GM23338 (cell line): Measurements from ENCODE around the gene SPPL2A. TPM values are rescaled to one million over a fixed set of nuclear protein-coding genes. Genes with fewer than 3 reads are reported as not detected.
A peak's percentile ranks its signal among the peaks of the same experiment; 100 is the strongest.

Source experiments
- ATAC-seq: fragments of 200-7000 bp; cut with Tn5 transposase; 3 replicates; pipeline ENCODE4 v1.9.1; 2020
- DNase-seq: peaks from one replicate; pipeline ENCODE4 v3.0.0-alpha.2; 2015; ENCODE audit warnings: low spot score
- H2AFZ ChIP-seq: fragments of 200-600 bp; sonication (generic); 2 replicates; pipeline ENCODE4 v1.8.0; 2016; ENCODE audit warnings: antibody characterized with exemption, mild to moderate bottlenecking, moderate library complexity
- H3F3A ChIP-seq: fragments of 200-600 bp; sonication (generic); replicated peaks from 2 replicates; pipeline ENCODE4 v1.8.0; 2017; ENCODE audit warnings: antibody characterized with exemption, mixed run types, low read depth
- H3K27ac ChIP-seq: fragments of 200-600 bp; sonication (generic); 2 replicates; pipeline ENCODE4 v1.6.1; 2016; ENCODE audit warnings: low read depth
- H3K27me3 ChIP-seq: fragments of 200-600 bp; sonication (generic); 2 replicates; pipeline ENCODE4 v1.8.0; 2016; ENCODE audit warnings: mild to moderate bottlenecking, mixed run types, moderate library complexity; ENCODE audit not compliant: insufficient read depth
- H3K36me3 ChIP-seq: fragments of 200-600 bp; sonication (generic); 2 replicates; pipeline ENCODE4 v1.8.0; 2016; ENCODE audit warnings: mild to moderate bottlenecking; ENCODE audit not compliant: insufficient read depth
- H3K4me1 ChIP-seq: fragments of 200-600 bp; sonication (generic); 2 replicates; pipeline ENCODE4 v1.8.0; 2016; ENCODE audit warnings: mild to moderate bottlenecking, moderate library complexity; ENCODE audit not compliant: insufficient read depth
- H3K4me2 ChIP-seq: fragments of 200-600 bp; sonication (generic); 2 replicates; pipeline ENCODE4 v1.7.1; 2017; ENCODE audit warnings: mixed run types
- H3K4me3 ChIP-seq: fragments of 200-600 bp; sonication (generic); 2 replicates; pipeline ENCODE4 v1.6.1; 2016; ENCODE audit warnings: mixed run types
- H3K79me2 ChIP-seq: fragments of 200-600 bp; sonication (generic); replicated peaks from 2 replicates; pipeline ENCODE4 v1.8.0; 2017; ENCODE audit warnings: mild to moderate bottlenecking; ENCODE audit not compliant: insufficient read depth
- H3K9me2 ChIP-seq: fragments of 200-600 bp; sonication (generic); 2 replicates; pipeline ENCODE4 v1.8.0; 2017; ENCODE audit not compliant: insufficient read depth
- H4K20me1 ChIP-seq: fragments of 200-600 bp; sonication (generic); replicated peaks from 2 replicates; pipeline ENCODE4 v1.8.0; 2017; ENCODE audit warnings: mild to moderate bottlenecking; ENCODE audit not compliant: insufficient read depth
- H3K27ac Mint-ChIP-seq: 2 replicates; pipeline ENCODE4 v1.8.0; 2020; ENCODE audit warnings: inconsistent platforms, mild to moderate bottlenecking, moderate library complexity, mixed read lengths
- H3K27me3 Mint-ChIP-seq: 3 replicates; pipeline ENCODE4 v1.8.0; 2022; ENCODE audit warnings: low read depth, mild to moderate bottlenecking, moderate library complexity, mixed read lengths, inconsistent platforms; ENCODE audit not compliant: insufficient read depth, poor library complexity
- H3K36me3 Mint-ChIP-seq: 3 replicates; pipeline ENCODE4 v1.8.0; 2021; ENCODE audit warnings: low read depth, mild to moderate bottlenecking, inconsistent platforms, moderate library complexity, mixed read lengths
- H3K4me1 Mint-ChIP-seq: 3 replicates; pipeline ENCODE4 v1.8.0; 2020; ENCODE audit warnings: mild to moderate bottlenecking, inconsistent platforms, mixed read lengths
- H3K4me3 Mint-ChIP-seq: 3 replicates; pipeline ENCODE4 v1.8.0; 2021; ENCODE audit warnings: moderate library complexity, mild to moderate bottlenecking, inconsistent platforms, mixed read lengths
- H3K9me3 Mint-ChIP-seq: 3 replicates; pipeline ENCODE4 v1.8.0; 2020; ENCODE audit warnings: moderate library complexity, mild to moderate bottlenecking, inconsistent platforms, mixed read lengths
- CREB1 ChIP-seq: fragments of 250-450 bp; sonication (Bioruptor Pico); IDR thresholded peaks from 2 replicates; pipeline ENCODE4 v1.5.0; 2020; ENCODE audit warnings: low read depth, mild to moderate bottlenecking, moderate library complexity
- EZH2 ChIP-seq: fragments of 200-600 bp; sonication (generic); IDR thresholded peaks from one replicate; pipeline ENCODE4 v1.8.0; 2017; ENCODE audit warnings: antibody characterized with exemption, mild to moderate bottlenecking, low read depth; ENCODE audit not compliant: unreplicated experiment
- EZH2phosphoT487 ChIP-seq: fragments of 200-600 bp; sonication (generic); IDR thresholded peaks from one replicate; pipeline ENCODE4 v1.8.1; 2018; ENCODE audit warnings: antibody characterized with exemption; ENCODE audit not compliant: unreplicated experiment
- JUNB ChIP-seq: IDR thresholded peaks from one replicate; pipeline ENCODE4 v1.6.1; 2016; ENCODE audit warnings: antibody characterized with exemption; ENCODE audit not compliant: unreplicated experiment
- POLR2AphosphoS5 ChIP-seq: IDR thresholded peaks from 2 replicates; pipeline ENCODE4 v1.6.1; 2016; ENCODE audit warnings: antibody characterized with exemption, low read depth
- STAT1 ChIP-seq: IDR thresholded peaks from one replicate; pipeline ENCODE4 v1.6.1; 2016; ENCODE audit warnings: antibody characterized with exemption; ENCODE audit not compliant: unreplicated experiment
- ZNF114 ChIP-seq: fragments of 250-450 bp; sonication (Bioruptor Pico); IDR thresholded peaks from 2 replicates; pipeline ENCODE4 v1.5.0; 2020; ENCODE audit warnings: mild to moderate bottlenecking, moderate library complexity
- ZNF331 ChIP-seq: fragments of 250-450 bp; sonication (Bioruptor Pico); IDR thresholded peaks from 2 replicates; pipeline ENCODE4 v1.5.0; 2020; ENCODE audit warnings: low read depth, mild to moderate bottlenecking, moderate library complexity
- polyA plus RNA-seq: library from polyadenylated mRNA; unstranded; fragments of >200 nt; fragmentation: Nextera tagmentation; extraction: Ambion mirVana; gene quantifications from 2 replicates; pipeline ENCODE4 v1.2.1, GENCODE V29; 2016
- total RNA-seq: library from RNA; depleted of rRNA; stranded (reverse); fragments of >200 nt; shearing (Covaris generic); gene quantifications from 2 replicates; pipeline ENCODE4 v1.2.3, GENCODE V29; 2014
- TF ChIP-seq, protein P1 (sequence below), 2 experiments: fragments of 200-600 bp in 1 of 2; sonication (generic) in 1 of 2; conservative IDR thresholded peaks; 2 replicates each; pipeline versions ENCODE4 v1.5.1 to v1.6.1; 2016 to 2017; ENCODE audit warnings: antibody characterized with exemption in 2 of 2, low read depth in 2 of 2, mild to moderate bottlenecking in 2 of 2, moderate library complexity in 1 of 2
- TF ChIP-seq, protein P2 (sequence below): fragments of 250-450 bp; sonication (Bioruptor Pico); IDR thresholded peaks from 2 replicates; pipeline ENCODE4 v1.5.0; 2020; ENCODE audit warnings: mild to moderate bottlenecking, moderate library complexity
- TF ChIP-seq, protein P3 (sequence below): IDR thresholded peaks from 2 replicates; pipeline ENCODE4 v1.6.1; 2016; ENCODE audit warnings: antibody characterized with exemption

Gene SPPL2A
- total and polyA plus RNA-seq, 2 experiments from 2014 or later, result 10.9 to 24.1 TPM

DNA sequence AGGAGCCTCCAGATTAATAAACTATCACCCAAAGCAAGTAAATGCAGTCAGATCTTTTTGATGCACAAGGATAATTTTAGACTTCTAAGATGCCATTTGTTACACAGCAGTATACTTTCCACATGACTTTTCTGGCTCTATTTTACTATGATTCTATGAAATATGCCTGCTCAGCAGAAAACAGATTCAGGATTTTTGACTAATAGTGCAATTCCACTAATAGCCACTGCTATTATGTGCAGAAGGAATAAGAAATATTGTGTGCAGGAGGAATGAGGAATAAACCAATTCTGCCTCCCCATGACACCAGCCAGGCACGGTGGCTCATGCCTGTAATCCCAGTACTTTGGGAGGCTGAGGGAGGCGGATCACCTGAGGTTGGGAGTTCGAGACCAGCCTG lies 11.5 kb upstream of the SPPL2A start:
- H3K36me3 Mint-ChIP-seq, result no peaks in the 10 kb centered on the region
- Histone ChIP-seq H2AFZ (no peak overlapping the region), H3K4me1 (no peaks in the 10 kb centered on the region; the same call in 1 of the 2 replicates), H3K27ac (no peak overlapping the region), H3K27me3 (no peaks in the 10 kb centered on the region), H4K20me1 (no peaks in the 10 kb centered on the region), H3K36me3 (no peaks in the 10 kb centered on the region), H3K9me2 (no peaks in the 10 kb centered on the region), H3K4me2 (no peak overlapping the region), H3K4me3 (no peak overlapping the region), H3K79me2 (no peaks in the 10 kb centered on the region), H3F3A (no peaks in the 10 kb centered on the region)
- DNase-seq, result no peak
- no peaks in the 10 kb centered on the region for H3K9me3 Mint-ChIP-seq
- TF ChIP-seq, protein P1, sequence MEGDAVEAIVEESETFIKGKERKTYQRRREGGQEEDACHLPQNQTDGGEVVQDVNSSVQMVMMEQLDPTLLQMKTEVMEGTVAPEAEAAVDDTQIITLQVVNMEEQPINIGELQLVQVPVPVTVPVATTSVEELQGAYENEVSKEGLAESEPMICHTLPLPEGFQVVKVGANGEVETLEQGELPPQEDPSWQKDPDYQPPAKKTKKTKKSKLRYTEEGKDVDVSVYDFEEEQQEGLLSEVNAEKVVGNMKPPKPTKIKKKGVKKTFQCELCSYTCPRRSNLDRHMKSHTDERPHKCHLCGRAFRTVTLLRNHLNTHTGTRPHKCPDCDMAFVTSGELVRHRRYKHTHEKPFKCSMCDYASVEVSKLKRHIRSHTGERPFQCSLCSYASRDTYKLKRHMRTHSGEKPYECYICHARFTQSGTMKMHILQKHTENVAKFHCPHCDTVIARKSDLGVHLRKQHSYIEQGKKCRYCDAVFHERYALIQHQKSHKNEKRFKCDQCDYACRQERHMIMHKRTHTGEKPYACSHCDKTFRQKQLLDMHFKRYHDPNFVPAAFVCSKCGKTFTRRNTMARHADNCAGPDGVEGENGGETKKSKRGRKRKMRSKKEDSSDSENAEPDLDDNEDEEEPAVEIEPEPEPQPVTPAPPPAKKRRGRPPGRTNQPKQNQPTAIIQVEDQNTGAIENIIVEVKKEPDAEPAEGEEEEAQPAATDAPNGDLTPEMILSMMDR (conservative IDR thresholded peaks at IDR 0.05; ENCODE audit: low read depth in 2 of 2), result 0 out of 4 replicates have a peak, but pooled peaks of 1 of the 2 experiments have one; percentile 14
- no peak for TF ChIP-seq JUNB
- H3K27ac Mint-ChIP-seq, result no peak overlapping the region
- no peak for ATAC-seq
- H3K4me3 Mint-ChIP-seq, result no peak overlapping the region
- H3K27me3 Mint-ChIP-seq, result peaks cover 1% of the 10 kb centered on the region
- H3K4me1 Mint-ChIP-seq, result no peaks in the 10 kb centered on the region

DNA sequence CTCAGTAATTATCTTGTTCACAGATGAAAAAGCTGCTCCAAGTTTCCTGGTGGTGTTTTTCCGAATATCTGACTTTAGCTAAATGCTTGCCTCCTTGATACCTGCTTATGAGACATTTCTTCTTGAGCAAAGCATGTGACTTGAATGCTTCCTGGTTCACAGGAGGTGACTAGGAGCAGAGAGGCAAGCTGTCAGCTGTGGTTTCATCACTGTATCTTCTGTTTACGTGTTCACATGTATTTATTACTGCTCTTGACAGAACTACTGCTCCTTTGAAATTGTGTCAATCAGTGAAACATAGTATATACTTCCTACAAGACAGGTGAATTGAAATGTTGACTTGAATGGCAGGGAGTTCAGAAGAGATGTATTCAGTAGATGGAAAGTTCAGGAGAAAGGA lies 8.9 kb upstream of the SPPL2A start:
- H2AFZ ChIP-seq, result no peak overlapping the region
- no peaks in the 10 kb centered on the region for H3K4me1 ChIP-seq
- Mint-ChIP-seq H3K4me1 (no peaks in the 10 kb centered on the region), H3K36me3 (no peaks in the 10 kb centered on the region), H3K4me3 (no peak overlapping the region), H3K27me3 (peaks cover 3% of the 10 kb centered on the region), H3K27ac (no peak overlapping the region), H3K9me3 (no peaks in the 10 kb centered on the region)
- H3F3A ChIP-seq, result no peaks in the 10 kb centered on the region
- H3K36me3 ChIP-seq, result no peaks in the 10 kb centered on the region
- H3K4me3 ChIP-seq, result no peak overlapping the region
- DNase-seq (no peak), ATAC-seq (no peak)
- H3K27ac ChIP-seq, result no peak overlapping the region
- no peaks in the 10 kb centered on the region for H4K20me1 ChIP-seq
- H3K27me3 ChIP-seq, result no peaks in the 10 kb centered on the region
- no peaks in the 10 kb centered on the region for H3K9me2 ChIP-seq
- no peak overlapping the region for H3K4me2 ChIP-seq
- no peaks in the 10 kb centered on the region for H3K79me2 ChIP-seq
- TF ChIP-seq, protein P1 (conservative IDR thresholded peaks at IDR 0.05; ENCODE audit: low read depth in 2 of 2), result no peak
- no peak for TF ChIP-seq EZH2
- no peak for TF ChIP-seq POLR2AphosphoS5
- TF ChIP-seq, protein P2, sequence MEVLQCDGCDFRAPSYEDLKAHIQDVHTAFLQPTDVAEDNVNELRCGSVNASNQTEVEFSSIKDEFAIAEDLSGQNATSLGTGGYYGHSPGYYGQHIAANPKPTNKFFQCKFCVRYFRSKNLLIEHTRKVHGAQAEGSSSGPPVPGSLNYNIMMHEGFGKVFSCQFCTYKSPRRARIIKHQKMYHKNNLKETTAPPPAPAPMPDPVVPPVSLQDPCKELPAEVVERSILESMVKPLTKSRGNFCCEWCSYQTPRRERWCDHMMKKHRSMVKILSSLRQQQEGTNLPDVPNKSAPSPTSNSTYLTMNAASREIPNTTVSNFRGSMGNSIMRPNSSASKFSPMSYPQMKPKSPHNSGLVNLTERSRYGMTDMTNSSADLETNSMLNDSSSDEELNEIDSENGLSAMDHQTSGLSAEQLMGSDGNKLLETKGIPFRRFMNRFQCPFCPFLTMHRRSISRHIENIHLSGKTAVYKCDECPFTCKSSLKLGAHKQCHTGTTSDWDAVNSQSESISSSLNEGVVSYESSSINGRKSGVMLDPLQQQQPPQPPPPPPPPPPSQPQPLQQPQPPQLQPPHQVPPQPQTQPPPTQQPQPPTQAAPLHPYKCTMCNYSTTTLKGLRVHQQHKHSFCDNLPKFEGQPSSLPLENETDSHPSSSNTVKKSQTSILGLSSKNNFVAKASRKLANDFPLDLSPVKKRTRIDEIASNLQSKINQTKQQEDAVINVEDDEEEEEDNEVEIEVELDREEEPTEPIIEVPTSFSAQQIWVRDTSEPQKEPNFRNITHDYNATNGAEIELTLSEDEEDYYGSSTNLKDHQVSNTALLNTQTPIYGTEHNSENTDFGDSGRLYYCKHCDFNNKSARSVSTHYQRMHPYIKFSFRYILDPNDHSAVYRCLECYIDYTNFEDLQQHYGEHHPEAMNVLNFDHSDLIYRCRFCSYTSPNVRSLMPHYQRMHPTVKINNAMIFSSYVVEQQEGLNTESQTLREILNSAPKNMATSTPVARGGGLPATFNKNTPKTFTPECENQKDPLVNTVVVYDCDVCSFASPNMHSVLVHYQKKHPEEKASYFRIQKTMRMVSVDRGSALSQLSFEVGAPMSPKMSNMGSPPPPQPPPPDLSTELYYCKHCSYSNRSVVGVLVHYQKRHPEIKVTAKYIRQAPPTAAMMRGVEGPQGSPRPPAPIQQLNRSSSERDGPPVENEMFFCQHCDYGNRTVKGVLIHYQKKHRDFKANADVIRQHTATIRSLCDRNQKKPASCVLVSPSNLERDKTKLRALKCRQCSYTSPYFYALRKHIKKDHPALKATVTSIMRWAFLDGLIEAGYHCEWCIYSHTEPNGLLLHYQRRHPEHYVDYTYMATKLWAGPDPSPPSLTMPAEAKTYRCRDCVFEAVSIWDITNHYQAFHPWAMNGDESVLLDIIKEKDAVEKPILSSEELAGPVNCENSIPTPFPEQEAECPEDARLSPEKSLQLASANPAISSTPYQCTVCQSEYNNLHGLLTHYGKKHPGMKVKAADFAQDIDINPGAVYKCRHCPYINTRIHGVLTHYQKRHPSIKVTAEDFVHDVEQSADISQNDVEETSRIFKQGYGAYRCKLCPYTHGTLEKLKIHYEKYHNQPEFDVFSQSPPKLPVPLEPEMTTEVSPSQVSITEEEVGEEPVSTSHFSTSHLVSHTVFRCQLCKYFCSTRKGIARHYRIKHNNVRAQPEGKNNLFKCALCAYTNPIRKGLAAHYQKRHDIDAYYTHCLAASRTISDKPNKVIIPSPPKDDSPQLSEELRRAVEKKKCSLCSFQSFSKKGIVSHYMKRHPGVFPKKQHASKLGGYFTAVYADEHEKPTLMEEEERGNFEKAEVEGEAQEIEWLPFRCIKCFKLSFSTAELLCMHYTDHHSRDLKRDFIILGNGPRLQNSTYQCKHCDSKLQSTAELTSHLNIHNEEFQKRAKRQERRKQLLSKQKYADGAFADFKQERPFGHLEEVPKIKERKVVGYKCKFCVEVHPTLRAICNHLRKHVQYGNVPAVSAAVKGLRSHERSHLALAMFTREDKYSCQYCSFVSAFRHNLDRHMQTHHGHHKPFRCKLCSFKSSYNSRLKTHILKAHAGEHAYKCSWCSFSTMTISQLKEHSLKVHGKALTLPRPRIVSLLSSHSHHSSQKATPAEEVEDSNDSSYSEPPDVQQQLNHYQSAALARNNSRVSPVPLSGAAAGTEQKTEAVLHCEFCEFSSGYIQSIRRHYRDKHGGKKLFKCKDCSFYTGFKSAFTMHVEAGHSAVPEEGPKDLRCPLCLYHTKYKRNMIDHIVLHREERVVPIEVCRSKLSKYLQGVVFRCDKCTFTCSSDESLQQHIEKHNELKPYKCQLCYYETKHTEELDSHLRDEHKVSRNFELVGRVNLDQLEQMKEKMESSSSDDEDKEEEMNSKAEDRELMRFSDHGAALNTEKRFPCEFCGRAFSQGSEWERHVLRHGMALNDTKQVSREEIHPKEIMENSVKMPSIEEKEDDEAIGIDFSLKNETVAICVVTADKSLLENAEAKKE (CRISPR knock-in tag), result no peak
- no peak for TF ChIP-seq ZNF331 (CRISPR knock-in tag)
- TF ChIP-seq, protein P3, sequence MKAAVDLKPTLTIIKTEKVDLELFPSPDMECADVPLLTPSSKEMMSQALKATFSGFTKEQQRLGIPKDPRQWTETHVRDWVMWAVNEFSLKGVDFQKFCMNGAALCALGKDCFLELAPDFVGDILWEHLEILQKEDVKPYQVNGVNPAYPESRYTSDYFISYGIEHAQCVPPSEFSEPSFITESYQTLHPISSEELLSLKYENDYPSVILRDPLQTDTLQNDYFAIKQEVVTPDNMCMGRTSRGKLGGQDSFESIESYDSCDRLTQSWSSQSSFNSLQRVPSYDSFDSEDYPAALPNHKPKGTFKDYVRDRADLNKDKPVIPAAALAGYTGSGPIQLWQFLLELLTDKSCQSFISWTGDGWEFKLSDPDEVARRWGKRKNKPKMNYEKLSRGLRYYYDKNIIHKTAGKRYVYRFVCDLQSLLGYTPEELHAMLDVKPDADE, result no peak
- TF ChIP-seq CREB1 (CRISPR knock-in tag), result no peak
- no peak for TF ChIP-seq ZNF114 (CRISPR knock-in tag)
- TF ChIP-seq JUNB, result no peak
- no peak for TF ChIP-seq EZH2phosphoT487
- TF ChIP-seq STAT1, result no peak
